ENCODE data around the gene RPTN.

The RPTN gene

GRCh38 chr1:152111515-152111968 lies 47.5 kb downstream of the RPTN start:
- no peak for DNase-seq (ENCODE audit: low read depth in 2 of 2)

GRCh38 chr1:152110860-152111514 lies 48.0 kb downstream of the RPTN start:
- DNase-seq (ENCODE audit: low read depth in 2 of 2), result no peak

GRCh38 chr1:152110365-152110859 lies 48.6 kb downstream of the RPTN start:
- no peak for DNase-seq (ENCODE audit: low read depth in 2 of 2)

GRCh38 chr1:152109998-152110294 lies 49.1 kb downstream of the RPTN start:
- DNase-seq (ENCODE audit: low read depth in 2 of 2), result no peak

- no peak for DNase-seq (ENCODE audit: low read depth in 2 of 2)
These were observed 49.6 kb downstream of the RPTN start for GRCh38 chr1:152109231-152109997.

- no peak for DNase-seq (ENCODE audit: low read depth in 2 of 2)
These were observed 50.2 kb downstream of the RPTN start for GRCh38 chr1:152108882-152109222.

- no peak for DNase-seq (ENCODE audit: low read depth in 2 of 2)
These were observed 50.8 kb downstream of the RPTN start for GRCh38 chr1:152107984-152108881.

GRCh38 chr1:152107031-152107983 lies 51.7 kb downstream of the RPTN start:
- no peak for DNase-seq (ENCODE audit: low read depth in 2 of 2)

GRCh38 chr1:152104854-152105253 lies 54.2 kb downstream of the RPTN start:
- DNase-seq (ENCODE audit: low read depth in 2 of 2), result no peak
